ENCODE data around the gene SPAG4.

Gene SPAG4, protein sequence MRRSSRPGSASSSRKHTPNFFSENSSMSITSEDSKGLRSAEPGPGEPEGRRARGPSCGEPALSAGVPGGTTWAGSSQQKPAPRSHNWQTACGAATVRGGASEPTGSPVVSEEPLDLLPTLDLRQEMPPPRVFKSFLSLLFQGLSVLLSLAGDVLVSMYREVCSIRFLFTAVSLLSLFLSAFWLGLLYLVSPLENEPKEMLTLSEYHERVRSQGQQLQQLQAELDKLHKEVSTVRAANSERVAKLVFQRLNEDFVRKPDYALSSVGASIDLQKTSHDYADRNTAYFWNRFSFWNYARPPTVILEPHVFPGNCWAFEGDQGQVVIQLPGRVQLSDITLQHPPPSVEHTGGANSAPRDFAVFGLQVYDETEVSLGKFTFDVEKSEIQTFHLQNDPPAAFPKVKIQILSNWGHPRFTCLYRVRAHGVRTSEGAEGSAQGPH

DNA sequence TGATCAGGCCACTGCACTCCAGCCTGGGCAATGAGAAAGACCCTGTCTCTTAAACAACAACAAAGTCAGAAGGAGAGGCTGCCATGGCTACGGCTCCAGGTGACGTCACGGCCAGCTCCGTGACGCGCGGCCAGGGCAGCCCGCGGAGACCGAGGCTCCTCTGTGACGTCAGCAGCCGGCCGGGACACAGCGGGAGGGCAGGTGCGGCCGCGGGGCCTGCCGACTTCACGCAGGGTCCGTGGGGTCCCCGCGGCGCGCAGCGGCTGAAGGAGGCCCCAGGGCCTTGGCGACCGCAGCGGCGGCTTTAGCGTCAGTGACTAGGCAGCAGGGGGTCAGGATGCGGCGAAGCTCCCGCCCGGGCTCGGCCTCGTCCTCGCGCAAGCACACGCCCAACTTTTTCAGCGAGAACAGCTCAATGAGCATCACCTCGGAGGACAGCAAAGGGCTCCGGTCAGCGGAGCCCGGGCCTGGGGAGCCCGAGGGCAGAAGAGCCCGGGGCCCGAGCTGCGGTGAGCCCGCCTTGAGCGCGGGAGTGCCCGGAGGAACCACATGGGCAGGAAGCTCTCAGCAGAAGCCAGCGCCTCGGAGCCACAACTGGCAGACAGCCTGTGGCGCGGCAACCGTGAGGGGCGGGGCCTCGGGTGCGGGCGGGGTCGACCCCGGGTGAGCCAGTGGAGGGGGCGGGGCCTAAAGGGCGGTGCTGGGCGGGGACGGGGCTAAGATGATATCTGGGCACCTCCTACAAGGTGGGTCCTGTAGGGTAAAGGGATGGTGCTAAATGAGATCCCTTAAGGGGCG, at the start of gene SPAG4:
Gene SPAG4 (plus strand): TSS at position 163 of the 798 bp plus-strand sequence. CDS start 175 bp downstream, at position 338.
- H3K9ac ChIP-seq (ENCODE audit: low read depth, low read length) = peak within 1 kb of the TSS; percentile 58; the same call in 1 of the 2 replicates
- no peaks in the 10 kb centered on the region for H3K36me3 ChIP-seq (ENCODE audit: insufficient read depth, low read depth, low read length)
- H3K4me1 ChIP-seq (ENCODE audit: insufficient read depth, low read length) = peaks cover 7% of the 10 kb centered on the region; the same call in 1 of the 2 replicates
- no peaks in the 10 kb centered on the region for H3K9me3 ChIP-seq (ENCODE audit: insufficient read depth, low read depth, low read length)
- no peak within 1 kb of the TSS for H3K27ac ChIP-seq (ENCODE audit: low read length)
- H3K4me3 ChIP-seq (ENCODE audit: low read length) = peak within 1 kb of the TSS; percentile 74
- H3K27me3 ChIP-seq (ENCODE audit: insufficient read depth, low read length) = peaks cover 28% of the 10 kb centered on the region

DNA sequence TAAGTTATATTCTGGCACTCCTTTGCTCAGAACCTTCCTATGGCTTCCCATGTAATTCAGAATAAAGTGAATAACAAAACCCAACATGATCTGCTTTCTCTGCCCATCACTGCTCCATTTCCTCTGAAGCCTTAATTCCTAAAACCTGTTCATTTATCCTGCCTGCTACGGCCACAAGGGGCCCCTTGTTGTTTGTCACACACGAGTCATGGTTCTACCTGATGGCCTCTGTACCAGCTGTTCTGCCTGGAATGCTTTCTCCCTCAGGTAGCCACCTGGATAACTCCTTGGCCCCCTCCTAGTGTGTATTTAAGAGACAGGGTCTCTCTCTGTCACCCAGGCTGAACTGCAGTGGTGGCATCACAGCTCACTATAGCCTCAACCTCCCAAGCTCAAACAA, 47.0 kb upstream of the SPAG4 start:
- H3K9ac ChIP-seq (ENCODE audit: low read depth, low read length) = no peak overlapping the region
- no peaks in the 10 kb centered on the region for H3K9me3 ChIP-seq (ENCODE audit: insufficient read depth, low read depth, low read length)
- H3K27ac ChIP-seq (ENCODE audit: low read length) = no peak overlapping the region
- H3K36me3 ChIP-seq (ENCODE audit: insufficient read depth, low read depth, low read length) = no peaks in the 10 kb centered on the region
- H3K4me3 ChIP-seq (ENCODE audit: low read length) = no peak overlapping the region
- H3K27me3 ChIP-seq (ENCODE audit: insufficient read depth, low read length) = no peaks in the 10 kb centered on the region
- H3K4me1 ChIP-seq (ENCODE audit: insufficient read depth, low read length) = no peaks in the 10 kb centered on the region

DNA sequence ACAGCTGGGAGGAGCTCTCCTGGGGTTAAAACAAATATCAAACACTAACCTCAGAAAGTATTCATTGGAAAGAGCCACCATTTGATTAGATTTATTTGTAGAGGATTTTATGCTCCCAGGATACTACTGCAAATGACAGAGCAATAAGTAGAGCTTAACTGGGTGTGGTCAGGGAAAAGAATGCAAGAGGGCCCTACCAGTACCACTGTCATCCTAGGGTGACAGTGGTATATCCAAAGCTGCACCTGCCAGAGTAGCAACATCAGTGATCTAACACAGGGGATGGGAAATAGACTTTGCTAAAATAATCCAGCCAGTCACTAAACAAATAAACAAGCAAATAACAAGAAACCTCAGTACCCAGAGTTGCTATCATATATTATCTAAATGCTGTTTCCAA, 44.1 kb upstream of the SPAG4 start:
- H3K4me3 ChIP-seq (ENCODE audit: low read length) = no peak overlapping the region
- H3K27me3 ChIP-seq (ENCODE audit: insufficient read depth, low read length) = no peaks in the 10 kb centered on the region
- H3K4me1 ChIP-seq (ENCODE audit: insufficient read depth, low read length) = no peaks in the 10 kb centered on the region
- no peaks in the 10 kb centered on the region for H3K9me3 ChIP-seq (ENCODE audit: insufficient read depth, low read depth, low read length)
- H3K27ac ChIP-seq (ENCODE audit: low read length) = no peak overlapping the region
- H3K9ac ChIP-seq (ENCODE audit: low read depth, low read length) = no peak overlapping the region
- no peaks in the 10 kb centered on the region for H3K36me3 ChIP-seq (ENCODE audit: insufficient read depth, low read depth, low read length)

DNA sequence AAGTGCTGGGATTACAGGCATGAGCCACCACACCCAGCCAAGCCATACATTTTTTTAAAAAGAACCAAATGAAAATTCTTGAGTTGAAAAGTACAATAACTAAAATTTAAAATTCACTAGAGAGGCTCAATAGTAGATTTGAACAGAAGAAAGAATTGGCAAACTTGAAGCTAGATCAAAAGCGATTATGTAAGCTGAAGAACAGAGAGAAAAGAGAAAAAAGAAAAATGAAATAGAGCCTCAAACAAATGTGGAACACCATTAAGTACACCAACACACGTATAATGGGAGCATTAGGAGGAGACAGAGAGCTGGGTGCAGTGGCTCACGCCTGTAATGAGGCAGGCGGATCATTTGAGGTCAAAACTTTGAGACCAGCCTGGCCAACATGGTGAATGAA, 42.8 kb upstream of the SPAG4 start:
- Histone ChIP-seq H3K36me3 (ENCODE audit: insufficient read depth, low read depth, low read length) (no peaks in the 10 kb centered on the region), H3K4me3 (ENCODE audit: low read length) (no peak overlapping the region), H3K9me3 (ENCODE audit: insufficient read depth, low read depth, low read length) (no peaks in the 10 kb centered on the region), H3K9ac (ENCODE audit: low read depth, low read length) (no peak overlapping the region), H3K27me3 (ENCODE audit: insufficient read depth, low read length) (no peaks in the 10 kb centered on the region), H3K4me1 (ENCODE audit: insufficient read depth, low read length) (no peaks in the 10 kb centered on the region), H3K27ac (ENCODE audit: low read length) (no peak overlapping the region)

DNA sequence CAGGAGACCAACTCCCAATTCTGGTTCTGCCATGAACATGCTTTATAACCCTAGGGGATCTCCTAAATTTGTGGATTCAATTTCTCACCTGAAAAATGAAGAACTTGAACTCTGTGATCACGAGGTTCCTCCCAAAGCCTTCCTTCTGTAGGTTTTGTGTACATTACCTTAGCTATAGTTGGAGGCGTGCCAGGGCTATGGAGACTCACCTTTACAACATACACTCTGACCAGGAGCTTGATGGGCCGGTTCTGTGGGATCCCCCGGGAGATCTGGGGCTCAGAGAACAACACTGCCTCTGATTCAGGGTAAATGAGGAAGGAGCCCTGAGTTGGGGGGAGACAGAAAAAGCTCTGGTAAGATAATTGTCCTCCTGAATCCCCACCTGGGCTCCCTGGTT, 39.7 kb upstream of the SPAG4 start:
- no peak overlapping the region for H3K9ac ChIP-seq (ENCODE audit: low read depth, low read length)
- H3K27me3 ChIP-seq (ENCODE audit: insufficient read depth, low read length) = no peaks in the 10 kb centered on the region
- no peak overlapping the region for H3K27ac ChIP-seq (ENCODE audit: low read length)
- no peaks in the 10 kb centered on the region for H3K4me1 ChIP-seq (ENCODE audit: insufficient read depth, low read length)
- H3K9me3 ChIP-seq (ENCODE audit: insufficient read depth, low read depth, low read length) = no peaks in the 10 kb centered on the region
- H3K36me3 ChIP-seq (ENCODE audit: insufficient read depth, low read depth, low read length) = no peaks in the 10 kb centered on the region
- H3K4me3 ChIP-seq (ENCODE audit: low read length) = no peak overlapping the region

DNA sequence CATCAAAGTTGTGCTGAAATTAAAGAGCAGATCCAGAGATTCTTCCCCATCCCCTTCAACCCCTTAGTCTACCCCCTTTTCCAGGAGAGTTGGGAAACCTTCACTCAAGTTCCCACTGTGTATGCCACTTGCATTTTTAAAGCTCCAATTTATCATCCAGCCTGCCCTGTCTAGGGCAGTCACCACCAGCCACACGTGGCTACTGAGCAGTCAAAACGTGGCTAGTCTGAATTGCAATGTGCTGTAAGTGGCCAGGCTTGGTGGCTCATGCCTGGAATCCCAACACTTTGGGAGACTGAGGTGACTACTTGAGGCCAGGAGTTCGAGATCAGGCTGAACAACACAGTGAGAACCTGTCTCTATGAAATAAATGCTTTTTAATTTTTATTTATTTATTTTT, 38.8 kb upstream of the SPAG4 start:
- no peaks in the 10 kb centered on the region for H3K36me3 ChIP-seq (ENCODE audit: insufficient read depth, low read depth, low read length)

DNA sequence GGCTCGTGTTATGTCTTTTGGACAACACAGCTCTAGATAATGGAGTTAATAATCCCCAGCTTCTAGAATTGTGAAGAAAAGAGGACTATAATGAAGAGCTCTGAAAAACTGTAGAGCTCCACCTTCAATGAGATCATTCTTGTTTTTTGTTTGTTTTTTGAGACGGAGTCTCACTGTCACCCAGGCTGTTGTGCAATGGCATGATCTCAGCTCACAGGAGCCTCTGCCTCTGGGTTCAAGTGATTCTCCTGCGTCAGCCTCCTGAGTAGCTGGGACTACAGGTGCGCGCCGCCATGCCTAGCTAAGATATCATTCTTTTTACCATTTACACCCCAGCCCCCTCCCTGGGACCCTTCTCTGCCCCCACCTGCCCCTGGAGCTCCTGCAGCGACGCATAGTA, 37.2 kb upstream of the SPAG4 start:
- H3K27me3 ChIP-seq (ENCODE audit: insufficient read depth, low read length) = no peaks in the 10 kb centered on the region
- H3K27ac ChIP-seq (ENCODE audit: low read length) = no peak overlapping the region
- H3K9me3 ChIP-seq (ENCODE audit: insufficient read depth, low read depth, low read length) = no peaks in the 10 kb centered on the region
- no peaks in the 10 kb centered on the region for H3K4me1 ChIP-seq (ENCODE audit: insufficient read depth, low read length)
- no peak overlapping the region for H3K9ac ChIP-seq (ENCODE audit: low read depth, low read length)
- no peaks in the 10 kb centered on the region for H3K36me3 ChIP-seq (ENCODE audit: insufficient read depth, low read depth, low read length)
- H3K4me3 ChIP-seq (ENCODE audit: low read length) = no peak overlapping the region

More for the DNA sequence above, 38.8 kb upstream of the SPAG4 start:
- no peaks in the 10 kb centered on the region for H3K9me3 ChIP-seq (ENCODE audit: insufficient read depth, low read depth, low read length)
- no peaks in the 10 kb centered on the region for H3K4me1 ChIP-seq (ENCODE audit: insufficient read depth, low read length)
- no peak overlapping the region for H3K4me3 ChIP-seq (ENCODE audit: low read length)
- H3K9ac ChIP-seq (ENCODE audit: low read depth, low read length) = no peak overlapping the region
- no peak overlapping the region for H3K27ac ChIP-seq (ENCODE audit: low read length)
- H3K27me3 ChIP-seq (ENCODE audit: insufficient read depth, low read length) = no peaks in the 10 kb centered on the region

DNA sequence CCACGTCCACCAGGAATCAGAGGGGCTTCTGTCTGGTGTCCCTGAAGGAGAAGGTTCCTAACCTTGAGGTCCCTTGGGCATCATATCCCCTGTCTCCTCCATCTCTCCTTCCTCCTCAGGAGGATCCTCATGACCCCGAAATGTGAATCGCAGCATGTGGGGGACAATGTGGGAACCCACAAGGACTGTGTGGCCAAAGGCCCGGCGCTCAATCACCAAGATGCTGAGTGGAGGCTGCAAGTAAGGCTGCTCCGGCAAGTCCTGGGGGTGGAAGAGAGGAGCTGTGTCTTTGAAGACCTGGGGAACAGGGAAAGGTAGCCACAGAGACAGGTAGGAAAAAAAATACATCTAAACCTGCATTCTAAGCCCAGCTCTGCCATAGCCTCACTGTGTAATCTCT, 36.4 kb upstream of the SPAG4 start:
- Histone ChIP-seq H3K4me1 (ENCODE audit: insufficient read depth, low read length) (no peaks in the 10 kb centered on the region), H3K9me3 (ENCODE audit: insufficient read depth, low read depth, low read length) (no peaks in the 10 kb centered on the region), H3K27ac (ENCODE audit: low read length) (no peak overlapping the region), H3K36me3 (ENCODE audit: insufficient read depth, low read depth, low read length) (no peaks in the 10 kb centered on the region), H3K9ac (ENCODE audit: low read depth, low read length) (no peak overlapping the region), H3K27me3 (ENCODE audit: insufficient read depth, low read length) (no peaks in the 10 kb centered on the region), H3K4me3 (ENCODE audit: low read length) (no peak overlapping the region)

DNA sequence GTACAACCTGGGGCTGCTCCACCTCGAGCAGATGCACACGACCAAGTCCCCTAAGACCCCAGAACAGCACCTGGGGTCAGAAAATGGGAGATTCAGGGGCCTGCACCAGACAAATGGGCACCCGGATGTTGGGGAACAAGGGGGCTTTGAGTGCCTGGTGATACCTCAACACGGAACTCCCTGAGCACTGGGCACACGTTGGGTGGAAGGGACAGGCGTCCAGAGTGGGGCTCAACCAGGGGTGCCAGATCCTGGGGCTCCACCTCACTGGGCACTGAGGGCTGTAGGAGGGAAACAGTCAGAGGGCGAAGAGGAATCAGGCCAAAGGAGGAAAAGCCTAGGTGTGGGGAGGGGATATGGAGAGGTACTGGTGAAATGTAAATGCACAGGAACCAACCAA, 33.5 kb upstream of the SPAG4 start:
- Histone ChIP-seq H3K4me3 (ENCODE audit: low read length) (no peak overlapping the region), H3K27me3 (ENCODE audit: insufficient read depth, low read length) (no peaks in the 10 kb centered on the region), H3K4me1 (ENCODE audit: insufficient read depth, low read length) (no peaks in the 10 kb centered on the region), H3K9ac (ENCODE audit: low read depth, low read length) (no peak overlapping the region), H3K27ac (ENCODE audit: low read length) (no peak overlapping the region), H3K9me3 (ENCODE audit: insufficient read depth, low read depth, low read length) (no peaks in the 10 kb centered on the region), H3K36me3 (ENCODE audit: insufficient read depth, low read depth, low read length) (no peaks in the 10 kb centered on the region)

DNA sequence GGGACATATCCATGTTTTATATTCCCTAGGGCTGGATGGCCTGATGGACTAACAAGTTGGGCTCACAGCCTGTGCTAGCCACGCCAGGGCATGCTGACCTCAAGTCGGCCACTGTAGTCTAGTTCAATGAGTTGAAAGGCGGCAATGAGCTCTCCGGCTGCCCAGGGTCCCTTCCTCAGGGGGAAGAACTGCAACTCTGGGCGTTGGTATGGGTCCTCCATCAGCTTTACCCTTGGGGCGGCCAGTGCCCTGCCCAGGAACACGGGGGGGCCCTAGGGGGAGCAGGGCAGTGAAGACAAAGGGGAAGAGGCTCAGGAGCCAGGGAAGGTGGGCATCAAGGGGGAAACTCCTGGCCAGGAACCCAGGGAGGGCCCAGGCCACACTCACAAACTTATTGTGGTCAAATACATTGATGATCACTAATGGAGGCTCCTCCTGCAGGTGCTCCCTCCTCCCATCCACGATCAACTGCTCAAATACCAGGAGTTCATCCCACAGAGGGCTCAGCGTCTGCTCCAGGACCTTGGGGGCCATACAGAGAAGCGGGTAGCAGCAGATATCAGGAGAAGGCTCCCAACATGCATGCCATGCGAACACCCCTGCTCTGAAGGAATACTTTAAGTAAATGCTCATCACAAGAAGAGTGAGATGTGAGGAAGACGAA, 32.8 kb upstream of the SPAG4 start:
- Histone ChIP-seq H3K27me3 (ENCODE audit: insufficient read depth, low read length) (no peaks in the 10 kb centered on the region), H3K27ac (ENCODE audit: low read length) (no peak overlapping the region), H3K4me1 (ENCODE audit: insufficient read depth, low read length) (no peaks in the 10 kb centered on the region), H3K36me3 (ENCODE audit: insufficient read depth, low read depth, low read length) (no peaks in the 10 kb centered on the region), H3K4me3 (ENCODE audit: low read length) (no peak overlapping the region), H3K9me3 (ENCODE audit: insufficient read depth, low read depth, low read length) (no peaks in the 10 kb centered on the region), H3K9ac (ENCODE audit: low read depth, low read length) (no peak overlapping the region)

DNA sequence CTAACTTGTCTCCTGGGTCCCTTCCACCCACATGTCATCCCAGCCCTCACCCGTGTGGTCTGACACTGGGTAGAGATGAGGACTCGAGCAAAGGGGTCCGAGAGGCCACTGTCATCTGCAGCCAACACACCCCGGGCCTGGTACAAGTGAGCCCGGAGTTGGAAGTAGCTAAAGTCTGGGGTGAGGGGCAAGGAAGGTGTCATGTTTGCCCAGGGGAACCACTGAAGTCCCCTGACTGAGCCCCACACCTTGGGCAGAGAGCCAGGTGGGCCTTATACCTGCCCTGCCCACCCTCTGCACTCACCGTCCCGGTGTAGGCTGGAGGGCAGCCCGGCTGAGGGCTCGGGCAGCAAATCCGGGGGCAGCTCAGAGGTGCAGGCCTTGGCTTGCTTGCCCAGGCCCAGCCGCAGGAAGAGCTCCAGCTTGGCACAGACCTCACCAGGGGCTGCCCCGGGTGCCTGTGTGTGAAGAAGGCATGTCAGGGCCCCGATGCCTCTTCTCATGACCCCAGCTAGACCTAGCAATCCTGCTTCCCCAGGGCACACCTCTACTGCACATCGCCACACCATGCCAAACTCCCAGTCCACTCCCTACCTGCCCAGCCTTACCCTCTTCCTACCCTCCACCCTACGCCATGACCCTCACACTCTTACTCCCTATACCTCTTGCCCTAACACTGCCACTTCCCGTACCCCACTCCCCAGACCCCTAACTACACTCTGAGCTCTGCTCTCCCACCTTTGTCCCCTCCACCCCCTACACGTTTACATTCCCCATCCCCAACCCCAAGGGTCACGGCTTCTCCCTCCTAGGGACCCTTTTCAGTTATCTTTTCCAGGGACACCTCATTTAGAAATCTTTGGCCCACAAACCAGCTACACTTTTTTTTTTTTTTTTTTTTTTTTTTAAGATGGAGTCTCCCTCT, 31.7 kb upstream of the SPAG4 start:
- Histone ChIP-seq H3K27ac (ENCODE audit: low read length) (no peak overlapping the region), H3K4me3 (ENCODE audit: low read length) (no peak overlapping the region), H3K9ac (ENCODE audit: low read depth, low read length) (no peak overlapping the region), H3K27me3 (ENCODE audit: insufficient read depth, low read length) (no peaks in the 10 kb centered on the region), H3K9me3 (ENCODE audit: insufficient read depth, low read depth, low read length) (no peaks in the 10 kb centered on the region), H3K36me3 (ENCODE audit: insufficient read depth, low read depth, low read length) (no peaks in the 10 kb centered on the region), H3K4me1 (ENCODE audit: insufficient read depth, low read length) (no peaks in the 10 kb centered on the region)
